SHP77 (cell line): ENCODE data around the gene WDR86.

Experiments
- DNase-seq, 2 experiments: peaks; one replicate each; lab custom pipeline; 2025; lab: John Stamatoyannopoulos, UW

The WDR86 gene

GRCh38 chr7:151391358-151391730 lies 18.5 kb downstream of the WDR86 start:
- no peak for DNase-seq

- no peak for DNase-seq
These were observed 19.1 kb downstream of the WDR86 start for GRCh38 chr7:151390598-151391357.

- DNase-seq, result no peak
These were observed 19.9 kb downstream of the WDR86 start for GRCh38 chr7:151389768-151390597.

GRCh38 chr7:151389096-151389767 lies 20.6 kb downstream of the WDR86 start:
- DNase-seq, result no peak

GRCh38 chr7:151388430-151388829 lies 21.4 kb downstream of the WDR86 start:
- DNase-seq, result no peak

- no peak for DNase-seq
These were observed 21.9 kb downstream of the WDR86 start for GRCh38 chr7:151388007-151388297.

- no peak for DNase-seq
These were observed 22.5 kb downstream of the WDR86 start for GRCh38 chr7:151387161-151388006.

- DNase-seq, result no peak
These were observed 23.3 kb downstream of the WDR86 start for GRCh38 chr7:151386301-151387160.

GRCh38 chr7:151385626-151386300 lies 24.1 kb downstream of the WDR86 start:
- no peak for DNase-seq

- DNase-seq, result no peak
These were observed 24.8 kb downstream of the WDR86 start for GRCh38 chr7:151384776-151385625.

- no peak for DNase-seq
These were observed 25.5 kb downstream of the WDR86 start for GRCh38 chr7:151384352-151384697.

- DNase-seq, result no peak
These were observed 26.0 kb downstream of the WDR86 start for GRCh38 chr7:151383638-151384351.

- DNase-seq, result no peak
These were observed 27.6 kb downstream of the WDR86 start for GRCh38 chr7:151382079-151382885.

- no peak for DNase-seq
These were observed 28.3 kb downstream of the WDR86 start for GRCh38 chr7:151381348-151382078.

- no peak for DNase-seq
These were observed 28.8 kb downstream of the WDR86 start for GRCh38 chr7:151381098-151381347.

- no peak for DNase-seq
These were observed 29.4 kb downstream of the WDR86 start for GRCh38 chr7:151380199-151381097.
